HCT116 (cell line): ENCODE data around the gene RFX2.

ENCODE experiments used
- CEBPB ChIP-seq: IDR thresholded peaks from 2 replicates; pipeline ENCODE4 v1.6.1; 2012; ENCODE audit warnings: low read depth
- CTCF ChIP-seq, 3 experiments: fragments of 200-600 bp in 1 of 3; sonication (generic) in 1 of 3; IDR thresholded peaks in 2 of 3; conservative IDR thresholded peaks in 1 of 3; 2 replicates each; pipeline ENCODE4 v1.5.1; 2012 to 2017; ENCODE audit warnings: low read depth in 2 of 3, low read length in 2 of 3, antibody characterized with exemption in 1 of 3, borderline replicate concordance in 1 of 3, control low read depth in 1 of 3, mild to moderate bottlenecking in 1 of 3, mixed read lengths in 1 of 3, mixed run types in 1 of 3, moderate library complexity in 1 of 3; ENCODE audit not compliant: insufficient read depth in 1 of 3
- EGR1 ChIP-seq: IDR thresholded peaks from 2 replicates; pipeline ENCODE4 v1.6.1; 2012; ENCODE audit warnings: low read depth
- EZH2 ChIP-seq: fragments of 200-600 bp; sonication (generic); IDR thresholded peaks from 2 replicates; pipeline ENCODE4 v1.6.1; 2017; ENCODE audit warnings: antibody characterized with exemption, mixed run types
- MAX ChIP-seq: IDR thresholded peaks from 2 replicates; pipeline ENCODE4 v1.6.1; 2012
- REST ChIP-seq: IDR thresholded peaks from 2 replicates; pipeline ENCODE4 v1.6.1; 2012; ENCODE audit warnings: low read depth
- SIN3A ChIP-seq: IDR thresholded peaks from 2 replicates; pipeline ENCODE4 v1.6.1; 2012; ENCODE audit warnings: low read depth
- SP1 ChIP-seq: IDR thresholded peaks from 2 replicates; pipeline ENCODE4 v1.6.1; 2012; ENCODE audit warnings: low read depth
- YY1 ChIP-seq: IDR thresholded peaks from 2 replicates; pipeline ENCODE4 v1.6.1; 2011; ENCODE audit warnings: low read length, low read depth, moderate library complexity, mild to moderate bottlenecking; ENCODE audit not compliant: insufficient replicate concordance; ENCODE audit errors: extremely low read depth

GRCh38 chr19:5967994-5968430 is 142.3 kb downstream of the RFX2 start:
- TF ChIP-seq CTCF (IDR thresholded peaks at IDR 0.05 in 2 of 3, conservative IDR thresholded peaks at IDR 0.05 in 1 of 3; ENCODE audit: borderline replicate concordance in 1 of 3, insufficient read depth in 1 of 3, low read depth in 2 of 3, low read length in 2 of 3) (peak; percentile 56 to 89 (median 86)), CEBPB (no peak), YY1 (no peak), SP1 (no peak), EGR1 (no peak), EZH2 (no peak), SIN3A (no peak), REST (no peak), MAX (no peak; the same call in 1 of the 2 replicates)
